Measurements from ENCODE around the gene EFCAB6. TPM values are rescaled to one million over a fixed set of nuclear protein-coding genes. Genes with fewer than 3 reads are reported as not detected.

EFCAB6 gene
- total and polyA plus RNA-seq, 10 of the 15 experiments (the other 5 are each of a cell fraction or from before 2014, with no cell fraction given): 0.05 to 0.42 (median 0.19) TPM

- Histone ChIP-seq H2AFZ (ENCODE audit: control insufficient read depth, low read depth, low read length) (no peak overlapping the region), H4K20me1 (ENCODE audit: control insufficient read depth, insufficient read depth) (no peaks in the 10 kb centered on the region), H3K27ac (ENCODE audit: control insufficient read depth, insufficient read depth) (no peak overlapping the region), H3K9ac (ENCODE audit: control insufficient read depth, insufficient read depth, low read length) (no peak overlapping the region), H3K36me3 (ENCODE audit: control insufficient read depth in 2 of 2, insufficient read depth in 2 of 2, low read length in 1 of 2) (no peaks in the 10 kb centered on the region), H3K4me2 (ENCODE audit: control insufficient read depth, insufficient read depth) (no peak overlapping the region), H3K4me1 (ENCODE audit: control insufficient read depth, insufficient read depth, low read length) (no peaks in the 10 kb centered on the region), H3K27me3 (replicated peaks in 1 of 2; ENCODE audit: control insufficient read depth in 2 of 2, insufficient read depth in 2 of 2, low read length in 1 of 2) (no peaks in the 10 kb centered on the region), H3K4me3 (no peak overlapping the region), H3K79me2 (ENCODE audit: control insufficient read depth, insufficient read depth, low read length) (no peaks in the 10 kb centered on the region), H3K9me3 (replicated peaks; ENCODE audit: control insufficient read depth, insufficient read depth, low read length) (no peaks in the 10 kb centered on the region)
- POLR2A ChIA-PET: no interaction called here
- CTCF ChIA-PET: no interaction called here
- RAD21 ChIA-PET (ENCODE audit: unreplicated experiment): no interaction called here
- 42% methylated on average over 8 of the region's 8 CpGs for WGBS (ENCODE audit: insufficient coverage, insufficient replicate concordance, low lambda C conversion rate, missing lambda C conversion rate)
- FAIRE-seq (no peak), DNase-seq (ENCODE audit: low read depth, low spot score) (no peak), ATAC-seq (no peak)
- in situ Hi-C loops (cut with MboI): no loop called here
- intact Hi-C loops (cut with micrococcal nuclease; ENCODE audit: unreplicated experiment): no loop called here
- SMC1A ChIA-PET (ENCODE audit: uncharacterized antibody, unreplicated experiment): no interaction called here
- TF ChIP-seq MYB (IDR thresholded peaks at IDR 0.05; ENCODE audit: borderline replicate concordance, low read depth, low read length) (no peak), CEBPB (IDR thresholded peaks at IDR 0.05; ENCODE audit: borderline replicate concordance in 1 of 2, low read depth in 2 of 2, low read length in 2 of 2) (no peak), JUND (IDR thresholded peaks at IDR 0.05; ENCODE audit: low read depth, low read length) (no peak), TCF7 (IDR thresholded peaks at IDR 0.05; ENCODE audit: borderline replicate concordance) (no peak)
- TF ChIP-seq, protein P1, sequence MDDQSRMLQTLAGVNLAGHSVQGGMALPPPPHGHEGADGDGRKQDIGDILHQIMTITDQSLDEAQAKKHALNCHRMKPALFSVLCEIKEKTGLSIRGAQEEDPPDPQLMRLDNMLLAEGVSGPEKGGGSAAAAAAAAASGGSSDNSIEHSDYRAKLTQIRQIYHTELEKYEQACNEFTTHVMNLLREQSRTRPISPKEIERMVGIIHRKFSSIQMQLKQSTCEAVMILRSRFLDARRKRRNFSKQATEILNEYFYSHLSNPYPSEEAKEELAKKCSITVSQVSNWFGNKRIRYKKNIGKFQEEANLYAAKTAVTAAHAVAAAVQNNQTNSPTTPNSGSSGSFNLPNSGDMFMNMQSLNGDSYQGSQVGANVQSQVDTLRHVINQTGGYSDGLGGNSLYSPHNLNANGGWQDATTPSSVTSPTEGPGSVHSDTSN (IDR thresholded peaks at IDR 0.05; ENCODE audit: insufficient replicate concordance, low read depth, low read length): no peak
- no TSS peak for BruUV-seq (replicated peaks)
Observed at GRCh38 chr22:43507235-43507634, 304.9 kb downstream of the EFCAB6 start.

- ChIA-PET POLR2A (no interaction called here), CTCF (no interaction called here), RAD21 (ENCODE audit: unreplicated experiment) (no interaction called here), SMC1A (ENCODE audit: uncharacterized antibody, unreplicated experiment) (no interaction called here)
- Histone ChIP-seq H3K4me1 (ENCODE audit: control insufficient read depth, insufficient read depth, low read length) (no peaks in the 10 kb centered on the region), H4K20me1 (ENCODE audit: control insufficient read depth, insufficient read depth) (no peaks in the 10 kb centered on the region), H3K9ac (ENCODE audit: control insufficient read depth, insufficient read depth, low read length) (no peak overlapping the region), H2AFZ (ENCODE audit: control insufficient read depth, low read depth, low read length) (no peak overlapping the region), H3K4me2 (ENCODE audit: control insufficient read depth, insufficient read depth) (no peak overlapping the region), H3K36me3 (ENCODE audit: control insufficient read depth in 2 of 2, insufficient read depth in 2 of 2, low read length in 1 of 2) (no peaks in the 10 kb centered on the region), H3K9me3 (replicated peaks; ENCODE audit: control insufficient read depth, insufficient read depth, low read length) (no peaks in the 10 kb centered on the region), H3K27ac (ENCODE audit: control insufficient read depth, insufficient read depth) (no peak overlapping the region), H3K79me2 (ENCODE audit: control insufficient read depth, insufficient read depth, low read length) (no peaks in the 10 kb centered on the region), H3K27me3 (replicated peaks in 1 of 2; ENCODE audit: control insufficient read depth in 2 of 2, insufficient read depth in 2 of 2, low read length in 1 of 2) (no peaks in the 10 kb centered on the region), H3K4me3 (no peak overlapping the region)
- no peak for ATAC-seq
- FAIRE-seq: no peak
- DNase-seq (ENCODE audit: low read depth, low spot score): no peak
- intact Hi-C loops (cut with micrococcal nuclease; ENCODE audit: unreplicated experiment): no loop called here
- no TSS peak for BruUV-seq (replicated peaks)
- in situ Hi-C loops (cut with MboI): no loop called here
- 32% methylated on average over 12 of the region's 12 CpGs for WGBS (ENCODE audit: insufficient coverage, insufficient replicate concordance, low lambda C conversion rate, missing lambda C conversion rate)
- TF ChIP-seq PML (IDR thresholded peaks at IDR 0.05; ENCODE audit: low read length) (no peak), RAD51 (IDR thresholded peaks at IDR 0.05) (no peak), SUZ12 (IDR thresholded peaks at IDR 0.05; ENCODE audit: unreplicated experiment) (no peak), ETV6 (conservative IDR thresholded peaks at IDR 0.05 in 1 of 2, IDR thresholded peaks at IDR 0.05 in 1 of 2; ENCODE audit: borderline replicate concordance in 1 of 2, low read depth in 1 of 2) (no peak), CUX1 (IDR thresholded peaks at IDR 0.05; ENCODE audit: insufficient replicate concordance, low read depth, low read length) (no peak)
Observed at GRCh38 chr22:43506487-43506886, 305.6 kb downstream of the EFCAB6 start.

Data from GM12878 (cell line).